Measurements from ENCODE around the gene STPG1.

STPG1 gene

GRCh38 chr1:24319312-24319863 is 94.2 kb downstream of the STPG1 start, which contains the start of gene GRHL3:
Gene GRHL3, plus strand, starts transcription at chr1:24319357. Its CDS starts 195 bp downstream, at chr1:24319552.
- TF ChIP-seq REST (IDR thresholded peaks at IDR 0.05; ENCODE audit: insufficient read depth in 1 of 2, low read depth in 2 of 2, low read length in 2 of 2) (no peak), SIN3A (IDR thresholded peaks at IDR 0.05; ENCODE audit: borderline replicate concordance, insufficient read depth, low read length) (no peak), POLR2AphosphoS5 (IDR thresholded peaks at IDR 0.05; ENCODE audit: low read depth, low read length) (no peak), FOXP2 (optimal IDR thresholded peaks at IDR 0.05; ENCODE audit: borderline replicate concordance, extremely low read depth, extremely low read length, insufficient read depth) (no peak), TAF1 (IDR thresholded peaks at IDR 0.05; ENCODE audit: borderline replicate concordance, insufficient read depth, low read length) (no peak)

GRCh38 chr1:24318615-24319311 is 94.8 kb downstream of the STPG1 start:
- no peak for TF ChIP-seq SIN3A (IDR thresholded peaks at IDR 0.05; ENCODE audit: borderline replicate concordance, insufficient read depth, low read length)
- TF ChIP-seq TAF1 (IDR thresholded peaks at IDR 0.05; ENCODE audit: borderline replicate concordance, insufficient read depth, low read length), result no peak
- no peak for TF ChIP-seq POLR2AphosphoS5 (IDR thresholded peaks at IDR 0.05; ENCODE audit: low read depth, low read length)

GRCh38 chr1:24317956-24318614 is 95.5 kb downstream of the STPG1 start:
- TF ChIP-seq REST (IDR thresholded peaks at IDR 0.05; ENCODE audit: insufficient read depth in 1 of 2, low read depth in 2 of 2, low read length in 2 of 2), result no peak
- no peak for TF ChIP-seq FOXP2 (optimal IDR thresholded peaks at IDR 0.05; ENCODE audit: borderline replicate concordance, extremely low read depth, extremely low read length, insufficient read depth)
- no peak for TF ChIP-seq SIN3A (IDR thresholded peaks at IDR 0.05; ENCODE audit: borderline replicate concordance, insufficient read depth, low read length)
- TF ChIP-seq POLR2AphosphoS5 (IDR thresholded peaks at IDR 0.05; ENCODE audit: low read depth, low read length), result no peak
- no peak for TF ChIP-seq TAF1 (IDR thresholded peaks at IDR 0.05; ENCODE audit: borderline replicate concordance, insufficient read depth, low read length)

DNA sequence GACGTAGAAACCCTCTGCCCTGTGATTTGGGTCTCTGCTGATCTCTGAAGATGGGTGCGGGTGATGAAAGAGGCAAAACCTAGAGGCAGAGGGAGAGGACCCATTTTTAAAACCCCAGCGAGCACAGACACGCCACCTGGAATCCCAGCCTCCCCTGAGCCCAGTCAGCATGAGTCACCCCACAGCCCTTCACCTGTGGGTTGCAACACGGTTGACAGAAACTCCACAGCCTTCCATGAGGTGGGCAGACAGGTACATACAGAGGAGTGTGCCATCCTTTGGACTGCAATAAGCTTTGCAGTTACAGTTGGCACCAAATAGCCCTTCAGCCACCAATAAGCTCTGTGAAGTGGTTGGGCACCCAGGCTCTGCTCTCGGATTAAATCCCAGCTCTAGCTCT is 96.5 kb downstream of the STPG1 start:
- TF ChIP-seq POLR2AphosphoS5 (IDR thresholded peaks at IDR 0.05; ENCODE audit: low read depth, low read length) (no peak), TAF1 (IDR thresholded peaks at IDR 0.05; ENCODE audit: borderline replicate concordance, insufficient read depth, low read length) (no peak), SIN3A (IDR thresholded peaks at IDR 0.05; ENCODE audit: borderline replicate concordance, insufficient read depth, low read length) (no peak), FOXP2 (optimal IDR thresholded peaks at IDR 0.05; ENCODE audit: borderline replicate concordance, extremely low read depth, extremely low read length, insufficient read depth) (no peak), REST (IDR thresholded peaks at IDR 0.05; ENCODE audit: insufficient read depth in 1 of 2, low read depth in 2 of 2, low read length in 2 of 2) (no peak)

DNA sequence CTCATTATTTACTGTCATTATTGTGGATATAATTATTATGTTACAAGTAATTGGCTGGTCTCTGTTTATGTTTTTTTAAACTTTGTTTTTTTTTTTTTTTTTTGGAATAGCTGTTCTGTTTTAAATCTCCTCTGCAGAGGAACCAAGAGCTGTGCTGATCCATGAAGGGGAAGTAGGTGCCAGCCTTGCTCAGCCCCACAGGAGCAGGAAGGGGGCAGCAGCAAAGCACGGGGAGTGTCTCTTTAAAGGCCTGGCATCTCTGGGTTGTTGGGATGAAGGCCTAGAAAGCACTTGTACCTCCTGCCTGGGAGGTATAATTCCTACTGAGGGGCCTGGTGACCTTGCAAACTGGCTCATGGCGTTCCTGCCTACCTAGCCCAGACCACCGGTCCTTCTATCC is 96.9 kb downstream of the STPG1 start:
- TF ChIP-seq REST (IDR thresholded peaks at IDR 0.05; ENCODE audit: insufficient read depth in 1 of 2, low read depth in 2 of 2, low read length in 2 of 2), result no peak
- TF ChIP-seq SIN3A (IDR thresholded peaks at IDR 0.05; ENCODE audit: borderline replicate concordance, insufficient read depth, low read length), result no peak
- no peak for TF ChIP-seq FOXP2 (optimal IDR thresholded peaks at IDR 0.05; ENCODE audit: borderline replicate concordance, extremely low read depth, extremely low read length, insufficient read depth)
- no peak for TF ChIP-seq TAF1 (IDR thresholded peaks at IDR 0.05; ENCODE audit: borderline replicate concordance, insufficient read depth, low read length)
- TF ChIP-seq POLR2AphosphoS5 (IDR thresholded peaks at IDR 0.05; ENCODE audit: low read depth, low read length), result no peak
